Stromal cell of bone marrow (primary cell): Measurements from ENCODE around the gene CD96.

Experiments used
- DNase-seq: peaks from one replicate; pipeline ENCODE4 v3.0.0-alpha.2; 2012; ENCODE audit warnings: low read depth

Gene CD96

GRCh38 chr3:111594781-111595180, 52.8 kb downstream of the CD96 start:
- DNase-seq = no peak

- no peak for DNase-seq
Measured at GRCh38 chr3:111595232-111595631, 53.2 kb downstream of the CD96 start, which contains the start of gene ZBED2. TSS of gene ZBED2 (minus strand) at chr3:111595346. CDS start at chr3:111594201, 1,145 bp downstream.

- no peak for DNase-seq
Measured at GRCh38 chr3:111596328-111596727, 54.3 kb downstream of the CD96 start.

- peak; percentile 20 for DNase-seq
Measured at GRCh38 chr3:111598139-111598538, 56.1 kb downstream of the CD96 start.

- no peak for DNase-seq
Measured at GRCh38 chr3:111598552-111598951, 56.6 kb downstream of the CD96 start.

- DNase-seq = no peak
Measured at GRCh38 chr3:111601810-111602209, 59.8 kb downstream of the CD96 start.

GRCh38 chr3:111603679-111604078, 61.7 kb downstream of the CD96 start:
- DNase-seq = no peak

- no peak for DNase-seq
Measured at GRCh38 chr3:111604119-111604518, 62.1 kb downstream of the CD96 start.

GRCh38 chr3:111605018-111605417, 63.0 kb downstream of the CD96 start:
- DNase-seq = peak; percentile 36

GRCh38 chr3:111605493-111605892, 63.5 kb downstream of the CD96 start:
- DNase-seq = no peak

- DNase-seq = no peak
Measured at GRCh38 chr3:111607240-111607920, 65.4 kb downstream of the CD96 start.

- no peak for DNase-seq
Measured at GRCh38 chr3:111608383-111608782, 66.4 kb downstream of the CD96 start.

- no peak for DNase-seq
Measured at GRCh38 chr3:111609700-111610099, 67.7 kb downstream of the CD96 start.

GRCh38 chr3:111610189-111610588, 68.2 kb downstream of the CD96 start:
- no peak for DNase-seq

GRCh38 chr3:111610612-111611054, 68.6 kb downstream of the CD96 start:
- no peak for DNase-seq

- no peak for DNase-seq
Measured at GRCh38 chr3:111613294-111613693, 71.3 kb downstream of the CD96 start.

- no peak for DNase-seq
Measured at GRCh38 chr3:111615880-111616279, 73.9 kb downstream of the CD96 start.

GRCh38 chr3:111616417-111617105, 74.6 kb downstream of the CD96 start:
- peak; percentile 13 for DNase-seq

GRCh38 chr3:111617406-111617805, 75.4 kb downstream of the CD96 start:
- DNase-seq = no peak

- DNase-seq = peak; percentile 9
Measured at GRCh38 chr3:111617912-111618601, 76.1 kb downstream of the CD96 start.

GRCh38 chr3:111618945-111619344, 76.9 kb downstream of the CD96 start:
- no peak for DNase-seq

- no peak for DNase-seq
Measured at GRCh38 chr3:111619833-111620232, 77.8 kb downstream of the CD96 start.

GRCh38 chr3:111621535-111621934, 79.5 kb downstream of the CD96 start:
- DNase-seq = no peak
